Fibroblast of lung (primary cell): ENCODE measurements around the gene PAX7. TPM values are rescaled to one million over a fixed set of nuclear protein-coding genes. Genes with fewer than 3 reads are reported as not detected.

Experiments used
- DNase-seq, 2 donors: peaks; one replicate each; pipeline versions ENCODE4 v3.0.0 to v3.0.0-alpha.2; 2010; ENCODE audit warnings: low read depth in 2 of 2
- H2AFZ ChIP-seq: 2 replicates; pipeline ENCODE4 v1.5.1; 2012; ENCODE audit warnings: low read length, control low read depth, inconsistent platforms
- H3K27ac ChIP-seq: 2 replicates; pipeline ENCODE4 v1.5.1; 2011; ENCODE audit warnings: low read length, control low read depth; ENCODE audit not compliant: insufficient read depth
- H3K27me3 ChIP-seq: 2 replicates; pipeline ENCODE4 v1.5.1; 2011; ENCODE audit warnings: mild to moderate bottlenecking, low read length; ENCODE audit not compliant: control insufficient read depth, insufficient read depth
- H3K36me3 ChIP-seq: 2 replicates; pipeline ENCODE4 v1.5.1; 2011; ENCODE audit warnings: low read length; ENCODE audit not compliant: control insufficient read depth, insufficient read depth
- H3K4me1 ChIP-seq: 2 replicates; pipeline ENCODE4 v1.5.1; 2011; ENCODE audit warnings: low read length; ENCODE audit not compliant: control insufficient read depth, insufficient read depth; ENCODE audit errors: extremely low read depth
- H3K4me2 ChIP-seq: 2 replicates; pipeline ENCODE4 v1.5.1; 2011; ENCODE audit warnings: low read length, control low read depth; ENCODE audit not compliant: insufficient read depth; ENCODE audit errors: extremely low read depth
- H3K4me3 ChIP-seq, 4 experiments: fragments of 200-600 bp in 1 of 4; sonication (generic) in 1 of 4; replicated peaks in 1 of 4; 2 replicates each; pipeline ENCODE4 v1.5.1; 2011 to 2016; ENCODE audit warnings: low read length in 4 of 4, low read depth in 3 of 4, mild to moderate bottlenecking in 3 of 4, control low read depth in 2 of 4, inconsistent platforms in 1 of 4, mixed read lengths in 1 of 4; ENCODE audit not compliant: insufficient read depth in 1 of 4; ENCODE audit errors: control extremely low read depth in 1 of 4
- H3K79me2 ChIP-seq: 2 replicates; pipeline ENCODE4 v1.5.1; 2012; ENCODE audit warnings: mild to moderate bottlenecking, low read length, inconsistent platforms; ENCODE audit not compliant: control insufficient read depth, insufficient read depth
- H3K9ac ChIP-seq: 2 replicates; pipeline ENCODE4 v1.5.1; 2011; ENCODE audit warnings: mild to moderate bottlenecking, low read length, control low read depth; ENCODE audit not compliant: insufficient read depth
- H3K9me3 ChIP-seq: 2 replicates; pipeline ENCODE4 v1.5.1; 2012; ENCODE audit warnings: low read depth, low read length; ENCODE audit not compliant: control insufficient read depth, insufficient read depth
- H4K20me1 ChIP-seq: 2 replicates; pipeline ENCODE4 v1.5.1; 2011; ENCODE audit warnings: low read length; ENCODE audit not compliant: control insufficient read depth, insufficient read depth; ENCODE audit errors: extremely low read depth
- EZH2 ChIP-seq: IDR thresholded peaks from 2 replicates; pipeline ENCODE4 v1.5.1; 2012; ENCODE audit warnings: low read length, control low read depth, mild to moderate bottlenecking; ENCODE audit errors: missing control alignments
- polyA plus RNA-seq, 2 donors: library from polyadenylated mRNA; depleted of rRNA in 1 of 2; stranded (reverse) in 1 of 2; unstranded in 1 of 2; fragments of >200 nt; gene quantifications; 2 replicates each; pipeline ENCODE4 v1.2.1, GENCODE V29; 2011 to 2012; ENCODE audit warnings: missing spikeins in 1 of 2
- total RNA-seq: library from RNA; depleted of rRNA; stranded (reverse); fragments of >200 nt; gene quantifications from 2 replicates; pipeline ENCODE4 v1.2.1, GENCODE V29; 2014
- TF ChIP-seq, protein P1 (sequence below), 2 donors: IDR thresholded peaks in 1 of 2; conservative IDR thresholded peaks in 1 of 2; 1 replicate in 1 of 2; 2 replicates in 1 of 2; pipeline ENCODE4 v1.5.1; 2011 to 2012; ENCODE audit warnings: low read length in 2 of 2, control low read depth in 1 of 2, inconsistent platforms in 1 of 2, low read depth in 1 of 2, mild to moderate bottlenecking in 1 of 2

The PAX7 gene
- total and polyA plus RNA-seq, 2 donors (not counting 1 experiment from before 2014, with no cell fraction given) = not detected

- no peaks in the 10 kb centered on the region for H3K36me3 ChIP-seq
- H3K4me2 ChIP-seq = no peak overlapping the region
- H2AFZ ChIP-seq = no peak overlapping the region
- no peak for DNase-seq
- no peak for TF ChIP-seq EZH2
- TF ChIP-seq, protein P1, sequence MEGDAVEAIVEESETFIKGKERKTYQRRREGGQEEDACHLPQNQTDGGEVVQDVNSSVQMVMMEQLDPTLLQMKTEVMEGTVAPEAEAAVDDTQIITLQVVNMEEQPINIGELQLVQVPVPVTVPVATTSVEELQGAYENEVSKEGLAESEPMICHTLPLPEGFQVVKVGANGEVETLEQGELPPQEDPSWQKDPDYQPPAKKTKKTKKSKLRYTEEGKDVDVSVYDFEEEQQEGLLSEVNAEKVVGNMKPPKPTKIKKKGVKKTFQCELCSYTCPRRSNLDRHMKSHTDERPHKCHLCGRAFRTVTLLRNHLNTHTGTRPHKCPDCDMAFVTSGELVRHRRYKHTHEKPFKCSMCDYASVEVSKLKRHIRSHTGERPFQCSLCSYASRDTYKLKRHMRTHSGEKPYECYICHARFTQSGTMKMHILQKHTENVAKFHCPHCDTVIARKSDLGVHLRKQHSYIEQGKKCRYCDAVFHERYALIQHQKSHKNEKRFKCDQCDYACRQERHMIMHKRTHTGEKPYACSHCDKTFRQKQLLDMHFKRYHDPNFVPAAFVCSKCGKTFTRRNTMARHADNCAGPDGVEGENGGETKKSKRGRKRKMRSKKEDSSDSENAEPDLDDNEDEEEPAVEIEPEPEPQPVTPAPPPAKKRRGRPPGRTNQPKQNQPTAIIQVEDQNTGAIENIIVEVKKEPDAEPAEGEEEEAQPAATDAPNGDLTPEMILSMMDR (conservative IDR thresholded peaks at IDR 0.05 in 1 of 2, IDR thresholded peaks at IDR 0.05 in 1 of 2; ENCODE audit: low read depth in 1 of 2, low read length in 2 of 2) = no peak
- H3K27ac ChIP-seq = no peak overlapping the region
- H3K4me1 ChIP-seq = no peaks in the 10 kb centered on the region
- H3K4me3 ChIP-seq = no peak overlapping the region
- no peaks in the 10 kb centered on the region for H3K79me2 ChIP-seq
- no peaks in the 10 kb centered on the region for H3K9me3 ChIP-seq
- H3K27me3 ChIP-seq = no peaks in the 10 kb centered on the region
- H3K9ac ChIP-seq = no peak overlapping the region
- H4K20me1 ChIP-seq = no peaks in the 10 kb centered on the region
These were observed 162.1 kb downstream of the PAX7 start for GRCh38 chr1:18792747-18793146.

DNA sequence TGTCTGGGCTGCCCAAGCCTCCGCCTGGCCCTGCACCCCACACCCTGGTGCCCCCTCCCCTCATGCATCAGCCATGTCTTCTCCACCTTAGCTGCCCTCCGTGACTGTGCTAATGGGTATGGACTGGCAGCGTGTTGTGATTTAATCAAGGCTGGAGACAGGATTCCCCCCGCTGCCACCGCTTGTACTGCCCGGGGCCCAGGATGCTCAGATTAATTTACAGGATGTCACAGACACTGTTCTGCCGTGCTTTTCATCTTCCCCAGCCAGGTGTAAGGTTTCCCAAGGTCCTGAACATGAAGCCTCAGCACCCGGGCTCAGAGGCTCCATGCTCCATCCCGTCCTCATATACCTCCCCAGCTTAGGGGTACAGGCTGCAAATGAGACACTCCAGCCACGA is 162.5 kb downstream of the PAX7 start:
- Histone ChIP-seq H3K79me2 (no peaks in the 10 kb centered on the region), H3K4me1 (no peaks in the 10 kb centered on the region), H3K4me3 (no peak overlapping the region), H4K20me1 (no peaks in the 10 kb centered on the region), H3K27ac (no peak overlapping the region), H3K27me3 (no peaks in the 10 kb centered on the region), H3K9me3 (no peaks in the 10 kb centered on the region), H3K9ac (no peak overlapping the region), H3K4me2 (no peak overlapping the region), H2AFZ (no peak overlapping the region), H3K36me3 (no peaks in the 10 kb centered on the region)
- no peak for DNase-seq
- TF ChIP-seq, protein P1 (conservative IDR thresholded peaks at IDR 0.05 in 1 of 2, IDR thresholded peaks at IDR 0.05 in 1 of 2; ENCODE audit: low read depth in 1 of 2, low read length in 2 of 2) = no peak
- no peak for TF ChIP-seq EZH2

GRCh38 chr1:18794051-18794450 is 163.4 kb downstream of the PAX7 start:
- TF ChIP-seq, protein P1 (conservative IDR thresholded peaks at IDR 0.05 in 1 of 2, IDR thresholded peaks at IDR 0.05 in 1 of 2; ENCODE audit: low read depth in 1 of 2, low read length in 2 of 2) = no peak
- TF ChIP-seq EZH2 = no peak
- no peak overlapping the region for H3K9ac ChIP-seq
- no peaks in the 10 kb centered on the region for H3K4me1 ChIP-seq
- no peak for DNase-seq
- no peaks in the 10 kb centered on the region for H4K20me1 ChIP-seq
- H3K9me3 ChIP-seq = no peaks in the 10 kb centered on the region
- no peaks in the 10 kb centered on the region for H3K79me2 ChIP-seq
- no peak overlapping the region for H3K4me2 ChIP-seq
- no peak overlapping the region for H3K4me3 ChIP-seq
- H3K27ac ChIP-seq = no peak overlapping the region
- H3K36me3 ChIP-seq = no peaks in the 10 kb centered on the region
- H2AFZ ChIP-seq = no peak overlapping the region
- no peaks in the 10 kb centered on the region for H3K27me3 ChIP-seq
